ENCODE results near the gene PLCH2.

Gene PLCH2

DNA sequence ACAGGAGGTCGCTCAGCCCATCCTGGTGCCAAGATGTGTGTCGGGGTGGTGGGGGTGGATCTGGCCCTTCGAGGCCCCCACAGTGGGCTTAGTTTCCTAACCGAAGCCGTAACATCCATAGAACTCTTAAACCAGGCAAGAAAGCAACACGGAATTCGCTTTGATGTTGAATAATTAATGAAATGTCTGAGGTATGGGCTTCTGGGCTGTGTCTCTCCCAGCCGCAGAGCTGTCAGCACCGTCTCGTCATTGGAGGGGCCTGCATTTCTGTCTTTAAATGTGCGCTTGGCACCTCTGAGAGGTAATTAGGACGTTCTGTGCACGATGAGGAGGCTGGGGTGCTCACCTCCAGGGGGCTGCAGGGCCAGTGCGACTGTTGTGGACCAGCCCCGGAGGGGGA, 13.3 kb upstream of the PLCH2 start:
- DNase-seq (ENCODE audit: low spot score), result no peak

DNA sequence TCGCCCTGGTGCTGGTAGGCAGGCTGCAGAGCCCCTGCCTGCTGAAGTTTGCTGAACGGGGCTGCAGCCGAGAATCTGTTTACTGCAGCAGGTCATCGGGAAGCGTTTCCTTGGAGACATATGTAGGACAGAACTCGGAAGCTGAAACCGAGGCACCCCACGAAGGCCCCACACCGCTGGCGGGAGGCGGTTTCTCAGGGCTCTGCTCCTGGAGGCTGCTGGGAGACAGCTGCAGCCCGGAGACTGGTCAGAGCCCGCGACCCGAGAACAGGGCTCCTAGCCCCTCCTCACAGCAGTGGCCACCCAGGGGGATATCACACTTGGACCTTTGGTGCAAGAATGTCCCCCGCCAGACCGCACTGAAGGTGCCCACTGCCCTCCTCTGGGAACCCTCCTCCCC, 12.7 kb upstream of the PLCH2 start:
- no peak for DNase-seq (ENCODE audit: low spot score)

DNA sequence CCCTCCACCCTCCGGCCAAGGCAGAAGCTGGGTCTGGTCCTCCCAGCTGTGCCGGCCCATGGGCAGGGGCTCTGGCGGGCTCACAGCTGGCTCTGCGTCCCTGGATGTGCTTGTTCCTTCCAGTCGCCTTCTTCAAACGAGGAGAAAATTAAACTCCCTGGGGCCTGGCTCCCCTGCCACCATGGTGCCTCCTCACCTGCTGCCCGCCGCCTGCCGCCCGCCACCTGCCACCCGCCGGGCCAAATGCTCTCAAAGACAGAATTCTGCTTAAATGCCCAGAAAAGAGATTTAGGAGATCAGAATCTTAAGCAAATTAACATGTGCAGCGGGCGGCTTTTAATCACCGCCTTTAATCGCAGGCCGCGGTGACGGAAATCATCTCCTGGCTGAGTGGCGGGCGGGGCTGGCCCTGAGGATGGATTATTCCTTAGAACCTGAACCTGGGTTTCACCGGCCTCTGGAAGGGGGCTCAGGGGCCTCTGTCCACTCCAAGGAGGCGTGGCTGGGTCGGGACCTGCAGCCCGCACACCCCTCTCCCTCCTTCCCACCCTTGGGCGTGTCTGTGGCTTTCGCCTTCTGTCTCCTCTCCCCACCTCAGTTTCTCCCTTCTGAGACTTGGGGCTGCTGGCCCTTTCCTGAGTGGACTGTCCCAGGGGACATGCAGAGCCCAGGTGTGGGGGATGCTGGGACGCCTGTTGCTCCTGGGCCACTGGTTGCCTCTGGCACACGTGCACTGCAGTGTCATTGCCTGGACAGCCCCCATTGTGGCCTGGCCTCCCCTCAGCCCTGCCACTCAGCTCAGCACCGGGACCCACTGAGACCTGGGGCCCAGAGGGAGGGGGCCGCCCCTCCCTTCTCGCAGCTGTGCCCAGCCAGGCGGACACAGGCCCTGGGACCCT, 10.5 kb upstream of the PLCH2 start:
- no peak for DNase-seq (ENCODE audit: low spot score)

DNA sequence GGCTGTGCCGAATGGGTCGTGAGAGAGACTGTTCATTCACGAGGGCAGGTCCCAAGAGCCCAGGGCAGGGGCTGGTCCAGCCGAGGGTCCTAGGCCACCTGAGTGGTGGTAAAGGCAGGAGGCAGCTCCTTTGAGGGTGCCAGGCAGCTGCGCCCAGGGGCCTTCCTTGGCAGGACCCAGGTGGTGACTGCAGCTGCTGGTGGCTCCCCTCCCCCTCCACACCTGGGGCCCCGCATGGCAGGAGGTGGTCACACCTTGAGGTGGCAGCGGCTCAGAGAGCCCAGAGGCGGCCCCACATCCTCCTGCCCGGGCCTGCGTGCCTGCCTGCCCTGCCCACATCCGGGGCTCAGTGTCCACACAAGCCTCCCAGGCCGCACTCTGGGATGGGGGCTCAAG, 9.8 kb upstream of the PLCH2 start:
- no peak for DNase-seq (ENCODE audit: low spot score)

DNA sequence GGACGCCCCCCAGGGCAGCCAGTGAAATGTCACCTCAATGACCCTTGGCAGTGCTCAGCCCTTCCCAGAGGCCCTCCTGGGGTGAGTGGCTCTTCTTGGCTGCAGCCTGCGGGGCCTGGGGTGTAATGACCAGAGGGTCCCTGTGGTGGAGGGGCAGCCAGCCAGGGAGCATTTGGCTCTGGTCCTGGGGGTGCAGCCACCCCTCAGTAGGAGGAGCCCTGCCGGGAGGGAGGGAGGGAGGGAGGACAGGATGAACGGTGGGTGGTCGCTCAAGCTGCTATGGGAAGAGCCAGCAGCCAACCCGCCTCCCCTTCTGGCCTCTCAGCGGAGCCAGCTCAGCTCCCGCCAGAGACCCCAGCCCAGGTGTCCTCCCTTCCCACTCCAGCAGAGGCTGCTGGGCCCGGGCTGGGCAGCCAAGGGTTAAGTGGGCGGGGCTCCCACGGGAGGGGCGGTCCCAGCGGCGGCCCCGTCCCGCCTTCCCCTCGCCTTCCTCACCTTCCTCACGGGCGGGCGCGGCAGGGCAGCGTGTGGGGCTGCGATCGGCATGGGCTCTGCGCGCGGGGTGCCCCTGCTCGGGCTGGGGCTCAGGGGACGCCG, 9.0 kb upstream of the PLCH2 start:
- DNase-seq (ENCODE audit: low spot score), result peak; percentile 54

DNA sequence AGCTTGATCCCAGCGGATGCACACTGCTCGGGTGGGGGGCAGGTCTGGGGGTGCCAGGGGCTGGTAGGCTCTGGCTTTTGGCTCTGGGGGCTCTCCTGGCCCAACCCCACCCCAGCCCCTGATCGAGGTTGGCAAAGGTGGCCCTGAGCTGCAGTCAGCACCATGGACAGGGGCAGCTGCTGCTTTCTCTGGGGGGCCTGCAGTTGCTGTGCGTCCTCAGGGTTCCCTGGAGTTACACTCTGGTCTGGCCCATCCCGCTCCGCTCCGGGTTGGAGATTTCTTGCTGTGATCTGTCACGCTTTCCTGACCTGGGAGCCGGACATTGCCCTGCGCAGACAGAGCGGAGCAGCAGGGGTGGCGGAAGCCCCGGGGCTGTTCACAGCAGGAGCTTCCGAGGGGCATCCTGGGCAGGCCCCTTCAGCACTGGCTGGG, 8.0 kb upstream of the PLCH2 start:
- DNase-seq (ENCODE audit: low spot score), result no peak

DNA sequence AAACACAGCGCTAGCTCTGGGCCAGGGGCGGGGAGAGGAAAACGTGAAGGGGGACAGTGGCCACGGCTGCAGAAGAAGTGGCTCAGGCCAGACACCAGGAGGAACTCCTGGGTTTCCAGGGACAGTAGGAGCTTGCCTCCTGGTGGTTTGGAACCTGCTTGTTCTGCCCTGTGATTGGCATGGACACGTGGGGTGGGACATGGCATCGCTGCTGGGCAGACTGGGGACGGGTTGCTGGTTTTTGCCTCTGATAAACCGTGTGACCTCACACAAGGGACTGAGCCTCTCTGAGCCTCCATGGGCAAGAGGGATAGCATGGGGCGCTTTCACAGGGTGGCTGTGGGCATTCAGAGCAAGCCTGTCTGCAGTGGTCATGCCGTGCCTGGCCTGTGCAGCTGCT, 7.5 kb upstream of the PLCH2 start:
- DNase-seq (ENCODE audit: low spot score), result no peak

DNA sequence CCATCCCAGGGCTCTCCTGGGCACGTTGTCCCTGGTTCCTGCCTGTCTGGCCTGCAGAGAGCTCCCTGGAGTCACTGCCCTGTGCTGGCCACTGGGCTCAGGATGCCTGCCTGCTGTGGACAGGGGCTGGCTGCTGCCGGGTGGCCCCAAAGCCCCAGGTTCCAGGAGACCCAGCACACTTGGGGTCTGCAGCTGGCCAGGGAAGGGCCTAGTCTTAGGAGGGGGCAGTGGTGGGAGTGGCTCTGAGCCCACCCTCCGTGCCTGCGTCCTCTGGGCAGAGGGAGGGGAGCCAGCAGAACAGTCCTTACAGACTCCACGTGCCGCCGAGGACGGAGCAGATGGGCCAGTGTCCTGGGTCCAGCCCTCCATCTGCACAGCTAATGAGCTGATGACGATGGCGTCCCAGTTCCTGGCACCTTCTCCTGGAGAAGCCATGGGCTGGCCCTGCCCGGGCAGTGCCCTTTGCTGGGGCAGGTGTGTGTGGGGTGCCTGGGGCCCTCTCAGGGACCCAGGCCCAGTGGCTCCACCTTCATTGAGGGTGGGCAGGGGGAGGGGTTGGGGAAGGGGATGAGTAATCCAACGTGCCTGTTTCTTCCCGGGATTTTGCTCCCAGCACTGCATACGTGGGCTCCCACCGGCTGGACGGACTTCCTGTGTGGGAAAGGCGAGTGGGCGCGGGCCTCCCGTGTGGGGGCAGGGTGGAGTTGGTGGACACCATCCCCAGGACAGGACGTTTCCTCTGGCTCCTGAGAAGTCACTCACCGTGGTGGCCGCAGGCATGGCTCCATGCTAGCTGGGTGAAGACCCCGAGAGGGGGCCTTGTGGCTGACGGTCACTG, 6.8 kb upstream of the PLCH2 start:
- peak; percentile 89 for DNase-seq (ENCODE audit: low spot score)

DNA sequence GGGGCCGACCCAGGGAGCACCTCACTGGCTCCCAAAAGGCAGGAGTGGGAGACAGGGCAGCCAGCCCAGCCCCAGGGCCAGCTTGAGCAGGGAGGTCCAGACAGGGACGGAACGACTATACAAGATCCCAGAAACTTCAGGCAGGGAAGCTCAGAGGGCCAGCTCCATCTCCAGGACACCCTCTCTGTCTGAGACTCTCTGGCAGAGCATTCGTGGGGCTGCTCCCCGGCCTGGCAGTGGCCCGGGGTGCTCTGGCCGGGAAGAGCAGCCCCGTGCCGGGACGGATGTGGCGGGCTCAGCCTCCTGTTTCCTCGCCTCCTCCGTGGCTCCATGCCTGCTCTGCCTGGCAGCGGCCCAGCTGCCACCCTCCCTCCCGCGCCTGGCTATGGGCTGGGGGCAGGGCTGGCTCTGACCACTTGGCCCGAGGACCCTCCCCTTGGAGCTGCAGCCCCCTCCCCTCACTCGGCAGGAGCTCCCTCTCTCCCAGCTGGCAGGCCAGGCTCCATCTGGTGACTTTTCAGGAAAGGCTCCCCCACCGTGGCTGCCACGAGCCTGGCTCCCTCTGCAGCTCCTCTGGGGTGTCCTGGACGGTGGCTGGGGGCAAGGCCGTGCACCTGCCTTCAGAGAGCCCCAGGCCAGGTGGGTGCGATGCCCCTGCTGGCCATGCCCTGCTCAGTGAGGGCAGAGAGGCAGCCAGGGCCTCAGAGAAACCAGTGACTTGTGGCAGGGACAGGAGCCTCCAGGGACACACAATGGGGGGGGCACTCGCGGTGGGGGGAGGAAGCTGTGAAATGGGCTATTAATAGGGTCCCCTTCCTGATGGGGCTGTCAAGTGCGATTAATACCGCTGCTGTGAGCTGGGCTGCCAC, 5.6 kb upstream of the PLCH2 start:
- no peak for DNase-seq (ENCODE audit: low spot score)

DNA sequence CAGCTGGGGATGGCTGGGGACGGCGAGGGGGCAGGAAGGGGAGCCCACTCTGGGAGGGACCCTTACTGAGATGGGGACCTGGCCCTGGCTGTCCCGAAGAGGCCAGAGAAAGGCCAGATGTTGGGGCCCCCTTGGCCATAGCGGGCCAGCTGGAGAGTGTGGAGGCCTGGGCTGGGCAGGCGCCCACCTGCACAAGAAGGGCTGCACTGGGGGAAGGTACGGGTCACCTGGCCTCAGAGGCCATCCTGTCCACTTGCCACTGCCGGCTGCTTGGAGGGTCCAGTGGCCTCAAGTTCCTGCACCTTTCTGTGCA, 5.0 kb upstream of the PLCH2 start:
- DNase-seq (ENCODE audit: low spot score), result no peak

DNA sequence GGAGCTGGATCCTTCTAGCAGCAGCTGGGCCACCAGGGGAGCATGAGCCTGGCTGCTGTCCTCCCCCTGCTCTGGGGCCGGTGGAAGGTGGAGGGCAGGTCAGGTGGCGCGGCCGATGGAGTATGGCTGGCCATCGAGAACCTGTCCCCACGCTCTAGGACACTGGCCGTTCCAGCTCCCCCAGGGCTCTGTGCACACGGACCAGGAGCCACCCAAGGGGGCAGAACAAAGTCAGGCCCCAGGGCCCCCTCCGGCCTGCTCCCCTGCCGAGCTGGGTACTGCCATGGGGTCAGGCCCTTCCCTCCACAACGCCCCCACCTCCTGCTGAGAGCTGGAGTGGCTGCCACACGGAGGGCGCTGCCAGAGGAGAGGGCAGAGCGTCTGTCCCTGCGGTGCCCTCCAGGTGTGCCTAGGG, 4.5 kb upstream of the PLCH2 start:
- no peak for DNase-seq (ENCODE audit: low spot score)

DNA sequence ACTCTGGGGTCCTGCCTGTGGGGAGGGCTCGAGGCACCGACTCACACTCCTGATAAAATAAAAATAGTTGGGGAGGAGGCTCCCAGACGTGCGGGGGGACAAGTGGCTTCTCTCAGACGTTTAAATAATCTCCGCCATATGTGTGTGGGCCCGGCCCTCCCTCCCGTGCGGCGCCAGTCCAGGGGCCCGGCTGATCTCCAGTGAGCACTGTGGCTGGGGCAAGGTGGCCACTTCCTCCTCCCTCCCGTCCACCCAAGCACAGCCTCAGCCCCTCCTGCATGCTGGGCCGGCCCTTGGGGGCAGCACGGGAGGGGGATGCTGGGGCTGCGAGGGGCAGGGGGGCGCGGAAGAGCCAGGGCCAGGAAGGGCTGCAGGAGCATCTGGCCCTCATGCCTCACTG, 4.0 kb upstream of the PLCH2 start:
- DNase-seq (ENCODE audit: low spot score), result no peak

DNA sequence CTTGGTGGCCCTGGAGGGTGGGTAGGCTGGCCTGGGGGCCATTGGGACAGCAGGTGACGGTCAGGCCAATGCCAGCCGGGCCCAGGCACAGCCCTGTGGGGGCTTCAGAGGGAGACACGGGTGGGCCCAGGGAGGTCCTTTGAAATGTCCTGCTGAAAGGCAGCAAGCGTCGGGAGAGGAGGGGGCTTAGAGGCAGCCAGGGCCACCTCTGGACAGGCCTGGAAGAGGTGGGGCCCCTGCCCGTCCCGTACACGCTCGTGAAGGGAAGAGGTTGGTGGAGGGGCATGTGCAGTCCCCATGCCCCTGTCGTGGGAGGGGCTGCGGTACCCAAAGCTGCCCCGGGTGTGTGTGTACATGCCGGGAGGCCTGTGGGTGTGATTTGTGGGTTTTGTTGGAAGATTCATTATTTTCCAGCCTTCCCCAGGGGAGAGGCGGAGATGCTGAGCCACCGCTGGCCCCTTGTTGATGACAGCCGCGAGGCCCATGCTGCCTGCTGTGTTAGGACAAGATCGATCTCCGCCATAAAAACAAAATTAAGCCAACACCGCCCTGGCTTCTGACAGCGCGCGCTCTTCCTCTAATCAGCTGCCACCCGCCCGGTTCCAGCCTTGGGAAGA, 3.4 kb upstream of the PLCH2 start:
- no peak for DNase-seq (ENCODE audit: low spot score)

DNA sequence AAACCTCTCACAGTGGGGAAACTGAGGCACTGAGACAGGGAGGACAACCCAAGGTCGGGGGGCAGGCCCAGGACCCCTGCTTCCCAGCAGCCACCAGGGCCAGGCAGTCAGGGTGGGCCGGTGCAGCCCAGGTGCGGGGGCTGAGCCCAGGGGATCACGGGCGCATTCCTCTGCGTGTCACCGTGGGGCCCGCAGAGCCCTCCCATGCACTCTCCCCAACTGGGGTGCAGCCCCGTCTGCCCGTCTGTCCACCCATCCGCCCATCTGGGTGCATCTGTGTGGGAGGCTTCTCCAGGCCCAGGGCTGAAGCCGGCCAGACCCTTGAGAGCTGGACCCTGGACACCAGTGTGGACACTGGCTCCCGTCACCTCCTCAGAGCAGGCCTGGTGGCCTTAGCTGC, 2.9 kb upstream of the PLCH2 start:
- DNase-seq (ENCODE audit: low spot score), result no peak

DNA sequence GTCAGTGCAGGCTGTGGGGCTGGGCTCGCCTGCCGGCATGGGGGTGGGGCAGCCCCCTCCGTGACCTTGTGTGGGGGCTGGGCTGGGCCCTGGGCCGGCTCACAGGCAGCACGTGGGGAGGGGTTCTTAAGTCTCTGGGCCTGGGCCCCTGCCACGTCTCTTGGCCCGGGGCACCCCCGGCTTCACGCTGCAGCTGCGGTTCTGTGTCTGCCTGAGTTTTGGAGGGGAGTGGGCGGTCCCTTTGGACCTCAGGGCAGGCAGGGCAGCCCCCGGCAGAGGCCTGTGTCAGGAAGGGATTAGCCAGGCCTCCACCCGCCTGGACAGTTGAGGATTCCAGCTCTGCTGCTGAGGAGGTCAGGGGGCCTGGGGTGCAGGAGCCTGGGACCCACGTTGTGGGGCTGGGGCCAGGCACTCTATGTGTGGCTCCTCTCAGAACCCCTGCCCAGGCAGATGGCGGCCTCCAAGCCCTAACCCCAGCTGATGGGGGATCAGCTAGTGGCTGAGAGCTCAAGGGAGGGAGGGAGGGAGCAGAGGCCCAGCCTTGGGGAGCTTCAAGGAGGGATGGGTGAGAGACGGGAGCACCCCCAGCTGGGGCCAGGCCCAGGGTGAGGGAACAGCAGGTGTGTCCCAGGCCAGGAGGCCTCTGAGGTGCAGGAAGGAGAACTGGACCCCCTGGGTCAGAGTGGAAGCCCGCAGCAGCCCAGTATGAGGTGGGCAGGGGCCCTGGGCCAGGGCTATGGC, 1.8 kb upstream of the PLCH2 start:
- DNase-seq (ENCODE audit: low spot score), result no peak

DNA sequence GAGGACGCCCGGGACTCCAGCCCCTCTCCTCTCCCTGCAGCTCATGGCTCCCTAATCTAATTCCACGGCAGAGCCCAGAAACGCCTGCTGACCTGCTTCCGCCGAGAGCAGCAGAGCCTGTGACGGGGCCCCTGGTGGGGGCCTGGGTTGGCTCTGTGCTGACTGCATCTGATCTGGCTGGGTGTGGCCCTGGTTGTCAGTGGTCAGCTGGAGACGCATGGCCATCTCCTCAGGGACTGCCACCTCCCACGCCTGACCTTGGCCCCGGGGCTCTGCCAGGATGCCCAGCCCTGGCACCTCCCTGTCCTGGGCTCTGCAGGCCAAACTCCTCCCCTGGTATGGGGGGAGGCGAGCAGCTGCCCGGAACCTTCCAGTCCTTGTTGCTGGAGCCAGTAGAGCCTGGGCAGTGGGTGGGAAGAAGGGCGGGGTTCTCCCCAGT, 1.1 kb upstream of the PLCH2 start:
- DNase-seq (ENCODE audit: low spot score), result no peak

DNA sequence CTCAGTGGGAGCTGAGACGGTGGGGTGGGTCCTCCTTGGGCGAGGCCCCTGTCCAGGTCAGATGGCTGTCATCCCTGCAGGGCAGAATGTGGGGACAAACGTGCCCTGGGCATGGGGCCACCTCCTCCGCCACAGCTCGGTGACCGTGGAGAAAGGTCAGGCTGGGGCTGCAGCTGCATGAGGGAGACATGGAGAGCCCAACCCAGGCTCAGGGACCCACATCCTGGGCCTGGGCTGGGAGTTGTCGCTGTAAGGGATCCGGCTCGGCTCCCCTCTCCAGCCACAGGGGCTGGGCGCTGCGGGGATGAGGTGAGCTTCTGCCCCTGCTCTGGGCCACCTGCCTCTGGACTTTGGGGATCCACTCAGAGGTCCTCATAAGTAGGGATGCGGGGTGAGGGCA, 518 bp upstream of the PLCH2 start:
- no peak for DNase-seq (ENCODE audit: low spot score)

DNA sequence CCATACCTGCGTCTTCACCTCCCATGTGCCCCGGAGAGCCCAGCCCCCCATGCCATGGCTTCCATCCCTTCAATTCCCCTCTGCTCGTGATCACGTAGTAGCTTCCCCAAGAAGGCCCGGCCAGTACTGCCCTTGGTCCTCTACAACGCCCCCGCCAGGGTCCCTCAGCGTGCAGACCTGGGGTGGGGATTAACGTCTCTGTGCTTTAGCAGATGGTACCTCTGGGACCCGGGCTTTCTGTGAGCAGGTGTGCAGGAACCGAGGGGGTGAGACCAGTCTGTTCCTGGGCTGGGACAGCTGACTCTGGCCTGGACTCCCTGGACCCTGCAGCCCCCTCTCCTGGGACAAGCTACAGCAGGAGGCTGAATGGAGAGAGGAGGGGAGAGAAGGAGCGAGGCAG, 1.2 kb downstream of the PLCH2 start:
- no peak for DNase-seq (ENCODE audit: low spot score)

DNA sequence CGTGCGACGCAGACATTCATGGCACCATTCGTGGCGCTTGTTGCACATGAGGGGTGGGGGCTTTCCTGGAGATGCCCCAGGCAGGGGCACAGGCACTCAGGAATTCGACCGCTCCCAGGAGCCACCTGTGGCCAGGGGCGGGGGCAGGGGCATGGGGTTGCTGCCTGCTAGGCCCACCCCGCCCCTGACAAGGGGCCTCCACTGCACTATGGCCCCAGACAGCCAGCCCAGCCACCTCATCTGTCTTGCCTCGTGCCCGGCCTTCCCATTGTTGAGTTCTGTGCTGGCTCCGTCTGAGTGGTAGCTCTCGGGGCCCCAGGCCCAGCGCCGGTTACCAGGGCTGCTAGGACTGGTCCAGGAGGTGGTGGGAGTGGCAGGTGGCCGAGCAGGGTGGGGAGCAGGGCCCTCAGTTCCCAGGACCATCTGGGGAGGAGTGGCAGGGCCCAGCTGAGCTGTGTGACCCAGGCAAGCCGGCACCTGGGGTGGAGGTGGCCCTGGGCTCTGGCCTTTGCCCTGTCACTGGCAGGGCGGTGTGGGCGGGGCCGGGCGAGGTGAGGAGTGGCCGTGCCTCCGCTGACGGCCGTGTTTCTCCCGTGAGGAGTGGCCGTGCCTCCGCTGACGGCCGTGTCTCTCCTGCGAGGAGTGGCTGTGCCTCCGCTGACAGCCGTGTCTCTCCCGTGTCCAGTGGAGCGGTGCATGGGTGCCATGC, 1.9 kb downstream of the PLCH2 start:
- no peak for DNase-seq (ENCODE audit: low spot score)

DNA sequence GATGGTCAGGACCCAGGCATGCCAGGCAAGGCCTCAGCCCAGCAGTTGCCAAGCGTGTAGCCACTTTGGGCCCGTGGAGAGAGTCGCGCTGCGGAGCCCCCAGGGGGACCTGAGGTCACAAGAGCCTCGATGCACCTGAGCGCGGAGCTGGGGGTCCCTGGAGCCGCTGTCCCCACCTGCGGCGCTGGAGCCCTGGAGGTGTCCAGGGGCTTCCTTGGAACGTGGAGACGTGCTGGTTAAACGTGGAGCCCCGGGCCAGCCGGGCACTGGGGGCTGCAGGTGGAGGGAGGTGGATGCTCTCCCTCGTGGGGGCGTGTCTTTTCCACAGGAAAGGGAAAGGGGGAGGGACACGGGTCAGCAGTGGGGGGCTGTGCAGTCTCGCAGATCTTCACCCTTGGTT, 3.1 kb downstream of the PLCH2 start:
- no peak for DNase-seq (ENCODE audit: low spot score)
